GM19452 (cell line): ENCODE results near the gene FAAH2.
"Not testable (repeated sequence)": the region's sequence is repeated elsewhere in the genome, so short reads cannot be mapped to it uniquely, and the experiment has no call there.

Experiments
- ATAC-seq: cut with Tn5 transposase; IDR thresholded peaks from one replicate; pipeline ENCODE4 v1.9.1; 2021; ENCODE audit not compliant: unreplicated experiment

Gene FAAH2

DNA sequence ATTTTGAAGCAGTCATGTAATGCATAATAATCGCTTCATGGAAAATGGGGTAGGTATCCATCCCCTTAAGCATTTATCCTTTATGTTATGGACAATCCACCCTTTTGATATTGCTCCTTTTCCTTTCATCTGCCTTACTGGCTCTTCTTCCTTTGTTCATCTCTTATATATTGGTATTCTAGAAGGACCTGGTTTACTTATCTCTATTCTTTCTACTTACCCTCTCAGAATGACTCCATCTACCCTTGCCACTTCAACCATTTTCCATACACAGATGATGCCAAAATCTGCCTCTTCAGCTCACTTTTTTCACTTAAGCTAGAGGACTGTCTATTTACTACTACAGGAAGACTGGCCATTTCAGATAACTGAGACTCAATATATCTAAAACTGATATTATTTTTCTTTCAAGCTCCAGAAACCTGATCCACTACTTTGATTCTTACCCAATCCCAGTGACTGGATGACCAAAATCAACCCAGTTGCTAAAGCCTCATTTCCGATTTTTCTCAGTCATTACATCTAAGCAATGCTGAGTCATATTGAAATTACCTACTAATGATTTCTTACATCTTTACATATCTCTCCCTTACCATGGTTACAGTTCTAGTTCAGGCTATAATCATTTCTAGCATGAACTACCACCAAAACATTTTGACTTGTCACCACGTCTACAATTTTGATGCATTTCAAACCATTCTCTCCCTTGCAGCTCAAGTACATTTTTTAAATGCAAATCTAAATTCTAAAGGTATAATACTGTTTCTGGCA is 93.7 kb downstream of the FAAH2 start:
- no peak for ATAC-seq

DNA sequence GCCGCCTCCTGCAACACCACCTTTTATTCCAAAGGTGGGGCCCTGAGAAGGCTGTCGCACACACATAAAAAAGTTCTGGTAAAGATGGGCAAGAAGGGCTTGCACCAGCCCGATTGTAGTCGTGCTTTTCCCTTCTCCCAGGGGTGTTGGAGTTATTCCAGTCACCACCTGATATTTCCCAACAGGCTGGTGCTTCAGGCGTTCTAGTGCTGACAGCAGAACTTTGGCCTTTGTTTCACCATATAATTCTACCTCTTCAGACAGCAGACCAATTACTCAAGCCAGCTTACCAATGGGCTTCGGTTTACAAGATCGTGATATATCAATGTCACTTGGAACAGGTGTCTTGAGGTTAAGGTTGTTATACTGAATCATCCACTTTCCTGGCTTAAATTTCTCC is 107.7 kb downstream of the FAAH2 start:
- ATAC-seq: not testable (repeated sequence)

GRCh38 chrX:57403191-57403590 is 116.7 kb downstream of the FAAH2 start:
- not testable (repeated sequence) for ATAC-seq

DNA sequence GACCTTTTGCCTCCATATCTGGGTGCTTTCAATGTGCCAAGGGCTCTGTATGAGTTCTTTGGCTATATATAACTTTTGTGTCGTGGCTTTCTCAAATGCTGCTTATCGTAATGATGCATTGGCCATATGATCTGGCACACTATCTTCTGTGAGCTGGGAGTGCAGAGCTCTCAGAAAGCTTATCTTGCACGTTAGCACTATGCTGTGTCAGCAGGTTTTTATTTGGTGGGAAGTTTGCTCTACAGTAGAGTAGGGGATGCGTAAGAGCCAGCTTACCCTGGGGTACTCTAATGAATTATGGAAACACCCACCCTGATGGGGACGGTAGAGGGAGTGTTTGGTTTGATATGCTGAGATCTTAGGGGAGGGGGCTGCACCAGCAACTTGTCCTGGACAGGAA is 119.6 kb downstream of the FAAH2 start:
- ATAC-seq: no peak

GRCh38 chrX:57417827-57418226 is 131.3 kb downstream of the FAAH2 start:
- ATAC-seq: no peak

- ATAC-seq: no peak
Observed at GRCh38 chrX:57422289-57422688, 135.8 kb downstream of the FAAH2 start.

GRCh38 chrX:57422790-57423189 is 136.3 kb downstream of the FAAH2 start:
- no peak for ATAC-seq

GRCh38 chrX:57445076-57445475 is 158.6 kb downstream of the FAAH2 start:
- no peak for ATAC-seq

DNA sequence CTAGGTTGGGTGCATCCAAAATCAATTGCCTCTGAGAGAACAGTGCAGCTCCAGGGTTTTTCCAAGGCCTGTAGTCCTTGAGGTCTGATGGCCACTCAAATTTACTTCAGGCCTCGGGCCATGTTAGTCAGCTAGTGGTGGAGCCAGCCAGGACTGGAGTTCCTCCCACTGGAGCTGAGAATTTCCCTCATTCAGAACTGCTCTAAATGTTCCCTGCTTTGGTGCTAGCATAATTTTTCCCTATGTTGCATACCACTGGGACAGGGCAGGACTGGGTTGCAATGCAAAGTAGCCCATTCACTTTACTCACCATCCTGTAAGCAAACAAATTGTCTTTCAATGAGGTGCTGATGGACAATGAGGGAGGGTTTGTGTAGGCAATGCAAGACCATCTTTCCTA is 159.3 kb downstream of the FAAH2 start:
- ATAC-seq: no peak

GRCh38 chrX:57447856-57448255 is 161.3 kb downstream of the FAAH2 start:
- ATAC-seq: no peak

- ATAC-seq: no peak
Observed at GRCh38 chrX:57451426-57452020, 165.0 kb downstream of the FAAH2 start.

GRCh38 chrX:57453901-57454300 is 167.4 kb downstream of the FAAH2 start:
- no peak for ATAC-seq

GRCh38 chrX:57481514-57481913 is 195.0 kb downstream of the FAAH2 start:
- ATAC-seq: no peak

DNA sequence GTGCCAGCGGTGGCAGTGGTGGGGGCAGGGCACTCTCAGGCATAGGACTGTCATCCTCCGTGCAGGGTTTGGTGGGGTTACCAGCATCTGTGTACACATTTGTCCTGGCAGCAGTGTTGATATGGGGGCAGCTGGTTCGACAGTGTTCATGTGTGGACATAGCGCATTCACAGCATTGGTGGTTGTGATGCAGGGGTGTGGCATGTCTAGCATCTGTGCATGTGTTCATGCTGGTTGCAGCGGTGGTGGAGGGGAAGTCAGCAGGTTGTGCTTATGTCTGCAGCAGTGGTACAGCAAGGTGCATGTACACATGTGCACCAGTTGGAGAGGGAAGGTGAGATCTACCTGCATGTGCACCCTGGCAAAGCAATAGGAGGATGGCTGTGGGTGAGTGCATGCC is 230.0 kb downstream of the FAAH2 start:
- no peak for ATAC-seq

- ATAC-seq: no peak
Observed at GRCh38 chrX:57519578-57520118, 233.1 kb downstream of the FAAH2 start.

GRCh38 chrX:57528670-57529255 is 242.3 kb downstream of the FAAH2 start:
- ATAC-seq: no peak
